Type B pancreatic cell (in vitro differentiated cells): ENCODE results near the gene ADAMTS16. TPM values are rescaled to one million over a fixed set of nuclear protein-coding genes. Genes with fewer than 3 reads are reported as not detected.

ENCODE experiments used
- DNase-seq: peaks from one replicate; pipeline ENCODE4 v3.0.0; 2021; ENCODE audit warnings: mixed read lengths; ENCODE audit not compliant: unreplicated experiment; ENCODE audit errors: extremely low spot score
- H3K27ac Mint-ChIP-seq: 2 replicates; pipeline ENCODE4 v1.8.0; 2021; ENCODE audit warnings: mild to moderate bottlenecking, mixed read lengths
- H3K27me3 Mint-ChIP-seq: 2 replicates; pipeline ENCODE4 v1.8.0; 2021; ENCODE audit warnings: mixed read lengths
- H3K36me3 Mint-ChIP-seq: 2 replicates; pipeline ENCODE4 v1.8.0; 2021; ENCODE audit warnings: mixed read lengths
- H3K4me1 Mint-ChIP-seq: one replicate; pipeline ENCODE4 v1.8.0; 2021; ENCODE audit warnings: mixed read lengths; ENCODE audit not compliant: unreplicated experiment
- H3K4me3 Mint-ChIP-seq: 2 replicates; pipeline ENCODE4 v1.8.0; 2021; ENCODE audit warnings: mild to moderate bottlenecking, mixed read lengths
- H3K9me3 Mint-ChIP-seq: 2 replicates; pipeline ENCODE4 v1.8.0; 2021; ENCODE audit warnings: mixed read lengths
- total RNA-seq: library from RNA; stranded (reverse); gene quantifications from 2 replicates; pipeline ENCODE4 v1.2.1, GENCODE V29; 2021; ENCODE audit warnings: low replicate concordance
- TF ChIP-seq, protein P1 (sequence below): fragments of 200-600 bp; sonication (generic); conservative IDR thresholded peaks from 2 replicates; pipeline ENCODE4 v1.5.0; 2021; ENCODE audit warnings: antibody characterized with exemption, mild to moderate bottlenecking

ADAMTS16 gene
- total RNA-seq, 1 donor from 2014 or later, result 23.3 TPM

DNA sequence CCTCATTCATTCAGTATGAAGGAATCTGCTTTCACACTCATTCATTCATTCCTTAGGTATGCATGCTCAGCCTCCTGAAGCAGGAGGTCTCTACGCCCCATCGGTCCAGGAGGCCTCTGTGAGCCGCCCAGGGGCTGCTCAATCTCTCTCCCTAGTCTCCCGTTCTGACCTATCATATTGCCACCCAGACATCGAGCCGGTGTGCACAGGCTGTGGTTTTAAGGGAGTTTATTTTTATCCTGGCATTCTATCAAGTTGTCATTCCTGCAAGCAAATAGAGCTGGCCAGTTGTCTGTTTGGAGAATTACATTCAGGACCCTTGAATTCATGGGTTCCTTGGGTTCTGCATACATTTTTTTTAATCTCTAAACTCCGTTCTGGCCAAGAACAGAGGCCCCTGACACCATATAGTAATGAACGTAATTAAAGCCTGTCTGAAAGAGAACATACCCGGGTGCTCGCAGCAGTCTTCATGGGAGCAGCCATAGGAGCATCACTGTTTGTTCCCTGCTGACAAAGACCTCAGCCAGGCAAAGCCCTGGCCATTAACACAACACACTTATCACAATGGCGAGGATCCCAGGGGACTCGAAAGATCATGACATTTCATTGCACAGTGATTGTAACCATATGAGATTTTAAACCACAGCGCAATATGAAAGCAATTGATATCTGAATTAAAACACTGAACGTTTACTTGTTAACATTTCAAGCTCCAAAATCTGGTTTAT lies 80.9 kb downstream of the ADAMTS16 start:
- peak overlapping the region; percentile 5 for H3K27ac Mint-ChIP-seq
- no peaks in the 10 kb centered on the region for H3K27me3 Mint-ChIP-seq
- no peak for DNase-seq
- peaks cover 6% of the 10 kb centered on the region for H3K9me3 Mint-ChIP-seq
- no peaks in the 10 kb centered on the region for H3K36me3 Mint-ChIP-seq
- no peak overlapping the region for H3K4me3 Mint-ChIP-seq
- TF ChIP-seq, protein P1, sequence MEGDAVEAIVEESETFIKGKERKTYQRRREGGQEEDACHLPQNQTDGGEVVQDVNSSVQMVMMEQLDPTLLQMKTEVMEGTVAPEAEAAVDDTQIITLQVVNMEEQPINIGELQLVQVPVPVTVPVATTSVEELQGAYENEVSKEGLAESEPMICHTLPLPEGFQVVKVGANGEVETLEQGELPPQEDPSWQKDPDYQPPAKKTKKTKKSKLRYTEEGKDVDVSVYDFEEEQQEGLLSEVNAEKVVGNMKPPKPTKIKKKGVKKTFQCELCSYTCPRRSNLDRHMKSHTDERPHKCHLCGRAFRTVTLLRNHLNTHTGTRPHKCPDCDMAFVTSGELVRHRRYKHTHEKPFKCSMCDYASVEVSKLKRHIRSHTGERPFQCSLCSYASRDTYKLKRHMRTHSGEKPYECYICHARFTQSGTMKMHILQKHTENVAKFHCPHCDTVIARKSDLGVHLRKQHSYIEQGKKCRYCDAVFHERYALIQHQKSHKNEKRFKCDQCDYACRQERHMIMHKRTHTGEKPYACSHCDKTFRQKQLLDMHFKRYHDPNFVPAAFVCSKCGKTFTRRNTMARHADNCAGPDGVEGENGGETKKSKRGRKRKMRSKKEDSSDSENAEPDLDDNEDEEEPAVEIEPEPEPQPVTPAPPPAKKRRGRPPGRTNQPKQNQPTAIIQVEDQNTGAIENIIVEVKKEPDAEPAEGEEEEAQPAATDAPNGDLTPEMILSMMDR, result no peak
- peaks cover 15% of the 10 kb centered on the region for H3K4me1 Mint-ChIP-seq

DNA sequence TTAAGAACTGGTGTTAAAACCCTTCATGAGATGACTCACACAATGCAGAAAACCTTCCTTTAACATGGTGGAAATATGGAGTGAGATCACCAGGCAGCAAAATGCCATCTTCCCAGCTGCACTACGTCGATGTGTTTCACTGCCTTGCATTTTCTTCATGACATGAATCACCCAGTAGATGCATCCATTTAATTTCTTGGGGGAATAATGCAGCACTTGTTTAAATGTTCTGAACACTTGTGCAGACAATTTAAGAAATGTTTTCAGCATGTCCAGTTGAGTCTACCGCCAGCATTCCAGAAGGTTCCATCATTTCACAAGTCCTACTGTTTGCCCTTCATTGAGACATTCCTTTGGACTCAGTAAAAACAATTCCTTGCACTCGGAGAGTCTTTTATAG lies 81.6 kb downstream of the ADAMTS16 start:
- no peaks in the 10 kb centered on the region for H3K36me3 Mint-ChIP-seq
- no peak overlapping the region for H3K4me3 Mint-ChIP-seq
- peaks cover 15% of the 10 kb centered on the region for H3K4me1 Mint-ChIP-seq
- H3K27ac Mint-ChIP-seq, result peak overlapping the region; percentile 5
- no peak for DNase-seq
- no peaks in the 10 kb centered on the region for H3K27me3 Mint-ChIP-seq
- H3K9me3 Mint-ChIP-seq, result peaks cover 6% of the 10 kb centered on the region
- TF ChIP-seq, protein P1, result no peak

DNA sequence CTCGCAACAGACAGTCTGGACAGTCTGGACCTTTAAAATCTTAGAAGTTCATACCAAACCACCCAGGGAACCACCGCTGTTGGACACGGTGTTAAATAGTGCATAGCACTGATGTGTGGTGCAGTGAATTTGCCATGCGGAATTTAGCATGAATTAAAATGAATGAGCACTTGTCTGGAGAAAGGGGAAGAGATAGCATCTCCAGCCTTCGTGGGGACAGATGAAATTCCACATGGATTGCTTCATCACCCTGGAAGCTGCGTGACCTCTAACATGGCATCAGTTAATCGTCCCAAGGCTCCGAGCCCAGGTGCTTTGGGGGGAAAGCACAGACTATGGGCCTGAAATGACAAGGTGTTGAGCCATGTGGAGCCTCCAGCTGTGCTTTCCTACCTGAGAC lies 91.4 kb downstream of the ADAMTS16 start:
- H3K27ac Mint-ChIP-seq, result no peak overlapping the region

DNA sequence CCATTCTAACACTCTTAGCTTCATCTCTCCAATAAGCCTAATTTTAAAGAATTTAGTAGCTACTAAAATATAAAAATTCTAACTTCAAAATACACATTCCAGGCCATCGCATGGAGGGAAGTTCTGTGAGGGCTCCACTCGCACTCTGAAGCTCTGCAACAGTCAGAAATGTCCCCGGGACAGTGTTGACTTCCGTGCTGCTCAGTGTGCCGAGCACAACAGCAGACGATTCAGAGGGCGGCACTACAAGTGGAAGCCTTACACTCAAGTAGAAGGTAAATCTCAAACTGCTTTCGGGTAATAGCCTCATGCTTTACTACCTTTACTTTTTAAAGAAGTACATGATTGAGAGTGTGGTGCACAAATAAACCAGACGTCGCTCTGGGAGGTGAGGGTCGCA lies 94.8 kb downstream of the ADAMTS16 start:
- TF ChIP-seq, protein P1, result no peak
- H3K36me3 Mint-ChIP-seq, result no peaks in the 10 kb centered on the region
- H3K27me3 Mint-ChIP-seq, result peaks cover 4% of the 10 kb centered on the region
- no peak for DNase-seq
- peaks cover 9% of the 10 kb centered on the region for H3K4me1 Mint-ChIP-seq
- no peak overlapping the region for H3K4me3 Mint-ChIP-seq
- H3K27ac Mint-ChIP-seq, result no peak overlapping the region
- H3K9me3 Mint-ChIP-seq, result no peaks in the 10 kb centered on the region

More for the DNA sequence above, 91.4 kb downstream of the ADAMTS16 start:
- no peak for DNase-seq
- Mint-ChIP-seq H3K9me3 (no peaks in the 10 kb centered on the region), H3K4me3 (no peak overlapping the region), H3K4me1 (peaks cover 9% of the 10 kb centered on the region), H3K36me3 (no peaks in the 10 kb centered on the region), H3K27me3 (no peaks in the 10 kb centered on the region)
- TF ChIP-seq, protein P1, result no peak

DNA sequence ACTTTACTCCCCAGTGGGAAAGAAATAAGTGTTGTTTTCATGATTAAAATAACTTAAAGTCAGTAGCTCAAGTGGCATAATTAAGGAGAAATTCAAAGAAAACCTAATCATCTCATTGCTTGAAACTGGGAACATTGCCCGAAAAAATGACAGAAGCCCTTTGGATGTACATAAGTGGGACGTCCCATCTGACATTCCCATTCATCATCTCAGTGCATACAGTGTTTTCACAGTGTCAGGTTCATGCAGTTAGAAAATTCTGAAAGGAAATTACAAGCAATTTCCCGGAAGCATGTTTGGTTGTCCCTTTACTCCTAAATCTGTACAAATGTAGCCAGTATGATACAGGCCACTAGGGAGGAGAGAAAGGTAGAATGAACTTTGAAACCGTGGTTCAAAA lies 95.6 kb downstream of the ADAMTS16 start:
- Mint-ChIP-seq H3K9me3 (no peaks in the 10 kb centered on the region), H3K4me3 (no peak overlapping the region), H3K27me3 (peaks cover 4% of the 10 kb centered on the region), H3K27ac (no peak overlapping the region), H3K36me3 (no peaks in the 10 kb centered on the region), H3K4me1 (peaks cover 9% of the 10 kb centered on the region)
- TF ChIP-seq, protein P1, result no peak
- DNase-seq, result no peak
